BJ (cell line): ENCODE measurements around the gene ARL6IP1. TPM values are rescaled to one million over a fixed set of nuclear protein-coding genes. Genes with fewer than 3 reads are reported as not detected.

Experiments used
- CTCF ChIA-PET: fragments of 350-600 bp; formaldehyde crosslinking; extraction: SDS; loops from one replicate; lab custom pipeline; 2021; ENCODE audit warnings: antibody characterized with exemption, inconsistent platforms; lab: Yijun Ruan, JAX
- POLR2A ChIA-PET: fragments of 300-600 bp; sonication (Branson Sonifier 250); formaldehyde crosslinking; extraction: SDS; loops from one replicate; lab custom pipeline; 2021; ENCODE audit warnings: antibody characterized with exemption; lab: Charles Lee
- DNase-seq: peaks from one replicate; pipeline ENCODE4 v3.0.0-alpha.2; 2011; ENCODE audit warnings: low read depth
- H3K27me3 ChIP-seq: 2 replicates; pipeline ENCODE4 v1.6.0; 2011; ENCODE audit warnings: low read length; ENCODE audit not compliant: control insufficient read depth, insufficient read depth
- H3K36me3 ChIP-seq: 2 replicates; pipeline ENCODE4 v1.5.1; 2011; ENCODE audit warnings: low read length; ENCODE audit not compliant: control insufficient read depth, insufficient read depth
- H3K4me3 ChIP-seq: 2 replicates; pipeline ENCODE4 v1.5.1; 2011; ENCODE audit warnings: low read depth, mild to moderate bottlenecking, control low read depth, low read length
- CTCF ChIP-seq: IDR thresholded peaks from 2 replicates; pipeline ENCODE4 v1.5.1; 2011; ENCODE audit warnings: low read depth, mild to moderate bottlenecking, control low read depth, inconsistent platforms, low read length, moderate library complexity; ENCODE audit not compliant: insufficient read depth
- polyA plus RNA-seq: library from polyadenylated mRNA; depleted of rRNA; stranded (reverse); fragments of >200 nt; gene quantifications from 2 replicates; pipeline ENCODE4 v1.2.3, GENCODE V29; 2011

ARL6IP1 gene
- polyA plus RNA-seq, 1 experiment: 178 TPM

GRCh38 chr16:18805257-18805773 is 4.0 kb upstream of the ARL6IP1 start:
- no peaks in the 10 kb centered on the region for H3K27me3 ChIP-seq
- POLR2A ChIA-PET: no interaction called here
- CTCF ChIA-PET: interaction anchor here (0.6 kb wide), 1 partner anchor 139 kb away, joined by 3 read pairs; no protein-coding TSS in a partner anchor
- no peak for DNase-seq
- no peak for TF ChIP-seq CTCF
- peaks cover 6% of the 10 kb centered on the region for H3K36me3 ChIP-seq
- no peak overlapping the region for H3K4me3 ChIP-seq

- H3K27me3 ChIP-seq: no peaks in the 10 kb centered on the region
- CTCF ChIA-PET: interaction anchor here (0.9 to 1.1 kb wide), 3 partner anchors 12 to 165 kb away, joined by 3 to 5 read pairs (median 4); partner anchors contain the start of gene RPS15A
- no peak for DNase-seq
- H3K36me3 ChIP-seq: peaks cover 5% of the 10 kb centered on the region
- no peak overlapping the region for H3K4me3 ChIP-seq
- POLR2A ChIA-PET: no interaction called here
- no peak for TF ChIP-seq CTCF
Measured at GRCh38 chr16:18804540-18804939, 3.2 kb upstream of the ARL6IP1 start.

- no peak for TF ChIP-seq CTCF
Measured at GRCh38 chr16:18803569-18804462, 2.5 kb upstream of the ARL6IP1 start.

GRCh38 chr16:18802767-18803343 is 1.5 kb upstream of the ARL6IP1 start:
- ChIA-PET CTCF (interaction anchor here (0.7 to 3.4 kb wide), 6 partner anchors 13 to 180 kb away, joined by 3 to 44 read pairs (median 4); partner anchors contain the start of gene RPS15A), POLR2A (no interaction called here)
- no peak for DNase-seq
- Histone ChIP-seq H3K36me3 (no peaks in the 10 kb centered on the region; the same call in 1 of the 2 replicates), H3K4me3 (no peak overlapping the region), H3K27me3 (no peaks in the 10 kb centered on the region)
- TF ChIP-seq CTCF: no peak

More at GRCh38 chr16:18803569-18804462, 2.5 kb upstream of the ARL6IP1 start:
- Histone ChIP-seq H3K36me3 (no peaks in the 10 kb centered on the region; the same call in 1 of the 2 replicates), H3K4me3 (no peak overlapping the region), H3K27me3 (no peaks in the 10 kb centered on the region)
- ChIA-PET POLR2A (no interaction called here), CTCF (interaction anchor here (0.7 to 1.4 kb wide), 7 partner anchors 11 to 314 kb away, joined by 3 to 5 read pairs (median 4); partner anchors contain the start of gene RPS15A)
- DNase-seq: no peak
